ENCODE data around the gene BBS9.

The BBS9 gene

GRCh38 chr7:33559324-33559710 lies 430.0 kb downstream of the BBS9 start:
- no peak for DNase-seq

DNA sequence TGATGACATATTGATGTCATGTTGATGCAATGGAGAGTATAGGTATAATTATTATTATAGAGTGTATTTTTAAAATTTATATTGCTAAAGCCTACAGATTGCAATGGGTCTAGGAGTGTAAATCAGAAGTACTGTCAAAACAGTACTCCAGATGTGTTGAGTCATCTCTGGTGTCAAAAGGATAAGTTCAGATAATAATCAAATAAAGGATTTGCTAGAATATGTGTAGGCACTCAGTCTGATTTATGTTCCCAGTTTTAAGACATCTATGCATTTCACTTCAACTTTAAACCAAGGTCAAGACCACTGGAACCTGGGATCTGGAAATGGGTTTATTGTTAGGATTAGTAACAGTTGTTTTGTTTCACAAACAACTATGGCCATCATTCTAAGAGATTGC lies 433.6 kb downstream of the BBS9 start:
- no peak for DNase-seq

DNA sequence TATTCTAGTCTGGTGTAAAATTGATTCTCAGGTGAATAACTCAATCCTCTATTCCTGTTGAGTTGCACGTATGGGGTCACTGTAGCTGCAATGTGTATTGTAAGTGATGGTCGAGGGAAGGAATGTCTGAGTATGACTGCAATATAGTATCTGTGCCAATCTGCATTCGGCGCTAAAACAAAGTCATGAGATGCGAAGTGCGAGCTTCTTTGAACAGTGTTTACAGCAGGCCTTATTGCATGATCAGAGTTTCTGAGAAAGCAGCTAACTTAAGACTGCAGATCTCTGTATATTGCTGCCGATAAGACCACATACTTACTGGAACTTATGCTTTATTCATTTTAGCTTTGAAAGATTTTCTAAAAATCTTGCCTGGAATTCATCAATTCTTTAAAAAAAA lies 434.3 kb downstream of the BBS9 start:
- DNase-seq, result no peak

GRCh38 chr7:33578166-33578565 lies 448.8 kb downstream of the BBS9 start:
- DNase-seq, result no peak

DNA sequence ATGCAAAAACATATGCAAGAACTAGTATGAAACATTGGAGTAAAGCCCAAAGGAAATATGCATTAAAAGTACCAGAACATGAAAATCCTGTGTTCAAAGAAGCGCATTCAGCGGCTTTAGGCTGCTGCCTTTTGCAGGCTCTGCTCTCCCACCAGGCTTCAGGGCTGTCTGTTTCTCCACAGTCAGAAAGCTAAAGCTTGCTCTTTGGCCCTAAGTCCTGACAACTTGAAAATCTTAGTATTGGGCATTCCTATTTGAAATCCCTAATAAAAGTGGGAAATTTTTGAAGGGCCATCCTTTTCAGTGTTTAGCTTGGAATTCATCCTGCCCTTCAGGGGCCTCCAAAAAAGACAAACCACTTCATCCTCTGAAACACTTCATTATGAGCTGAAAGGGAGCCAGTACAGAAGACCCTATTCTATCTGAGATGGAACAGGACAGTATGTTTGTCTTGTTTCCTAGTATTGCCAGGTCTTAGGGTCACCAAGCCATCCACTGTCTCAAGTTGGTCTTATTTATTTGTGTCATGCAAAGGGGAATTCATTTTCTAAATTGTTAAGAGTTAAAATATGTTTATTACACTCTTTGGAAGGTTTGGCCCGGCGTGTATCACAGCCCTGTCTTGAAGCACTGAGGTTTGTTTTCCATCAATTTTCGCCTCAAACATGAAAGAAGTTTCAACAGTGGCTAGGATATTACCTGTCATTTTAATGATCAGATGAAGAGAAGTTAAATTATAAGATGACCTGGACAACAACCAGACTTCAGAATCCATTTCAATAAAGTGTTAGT lies 449.7 kb downstream of the BBS9 start:
- DNase-seq, result no peak

GRCh38 chr7:33579673-33579960 lies 450.3 kb downstream of the BBS9 start:
- no peak for DNase-seq

DNA sequence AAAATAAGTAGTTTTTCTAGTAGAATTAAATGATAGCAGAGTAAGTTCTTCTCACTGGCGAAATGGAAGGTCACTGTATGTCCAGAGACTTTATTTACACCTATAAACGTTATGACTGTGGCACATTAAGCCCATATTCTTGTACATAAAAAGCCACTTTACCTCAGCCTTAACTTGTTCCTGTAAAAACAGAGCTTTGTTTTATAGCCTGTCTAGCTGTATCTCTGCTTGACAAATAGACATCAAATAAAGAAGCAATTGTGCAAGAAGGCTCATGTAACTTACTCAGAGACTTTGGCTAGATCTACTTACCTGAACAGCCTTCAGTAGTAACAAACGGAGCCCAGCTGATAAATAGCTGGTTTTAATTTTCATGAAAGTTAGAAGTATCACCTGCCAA lies 451.9 kb downstream of the BBS9 start:
- no peak for DNase-seq

DNA sequence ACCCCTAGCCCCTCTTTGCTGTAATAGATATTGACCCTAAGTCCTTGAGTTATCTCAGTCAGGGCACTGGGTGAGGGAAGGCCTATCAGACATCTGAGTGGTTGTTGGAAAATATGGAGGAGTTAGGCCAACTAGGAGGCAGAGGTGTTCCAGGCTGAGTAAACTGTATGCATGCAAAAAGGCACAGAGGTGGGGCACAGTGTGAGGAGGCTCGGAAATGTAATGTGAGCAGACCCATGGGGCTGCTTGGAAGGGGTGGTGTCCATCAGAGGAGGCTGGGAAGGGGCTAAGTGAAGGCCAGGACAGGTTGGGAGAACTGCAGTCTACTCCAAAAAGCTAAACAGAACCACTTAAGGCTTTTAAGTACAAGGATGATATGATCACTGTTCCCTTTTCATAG lies 452.7 kb downstream of the BBS9 start:
- no peak for DNase-seq

GRCh38 chr7:33582533-33582932 lies 453.2 kb downstream of the BBS9 start:
- DNase-seq, result no peak

GRCh38 chr7:33589911-33590310 lies 460.5 kb downstream of the BBS9 start:
- no peak for DNase-seq

GRCh38 chr7:33590916-33591315 lies 461.6 kb downstream of the BBS9 start:
- DNase-seq, result no peak

DNA sequence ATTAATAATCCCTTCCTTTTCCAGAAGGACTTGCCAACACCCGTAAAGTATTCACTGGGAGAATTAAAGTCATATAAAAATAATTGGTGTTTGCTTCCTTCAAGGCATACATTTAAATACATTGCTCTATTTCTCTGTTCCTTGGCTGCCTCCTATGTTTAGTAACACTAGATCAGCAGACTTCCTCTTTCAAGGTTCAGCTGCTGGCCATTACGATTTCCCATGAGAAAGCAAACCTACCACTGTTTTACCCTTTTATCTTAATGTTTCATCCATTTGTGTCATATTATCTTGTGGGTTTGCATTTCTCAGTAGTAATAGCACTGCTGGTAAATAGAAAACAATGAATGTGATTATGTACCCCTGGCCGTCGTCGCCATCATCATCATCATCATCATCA lies 462.1 kb downstream of the BBS9 start:
- DNase-seq, result no peak

- no peak for DNase-seq
Measured at GRCh38 chr7:33592718-33593117, 463.4 kb downstream of the BBS9 start.

GRCh38 chr7:33593611-33594010 lies 464.2 kb downstream of the BBS9 start:
- DNase-seq, result no peak

- no peak for DNase-seq
Measured at GRCh38 chr7:33596686-33597085, 467.3 kb downstream of the BBS9 start.

GRCh38 chr7:33597181-33597580 lies 467.8 kb downstream of the BBS9 start:
- DNase-seq, result no peak

DNA sequence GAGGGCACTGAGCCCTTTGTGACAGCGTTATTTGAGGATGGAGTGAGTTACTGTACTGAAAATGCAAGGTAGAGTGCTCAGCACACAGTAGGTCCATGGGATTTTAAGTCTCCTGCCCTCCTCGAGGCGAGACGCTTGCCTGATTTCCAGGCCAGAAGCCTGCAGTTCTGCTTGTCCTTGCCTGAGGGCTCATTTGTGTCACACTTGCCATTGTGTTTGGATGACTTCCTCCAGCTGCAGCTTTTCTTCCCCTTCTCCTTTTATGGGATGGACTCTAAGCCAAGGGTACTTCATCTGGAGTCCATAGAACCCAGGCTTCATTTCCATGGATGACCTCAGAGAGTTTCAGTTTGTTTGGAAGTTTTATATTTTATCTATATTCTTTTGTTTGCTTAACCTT lies 471.7 kb downstream of the BBS9 start:
- DNase-seq, result no peak

GRCh38 chr7:33601884-33602283 lies 472.5 kb downstream of the BBS9 start:
- DNase-seq, result no peak

- DNase-seq, result no peak
Measured at GRCh38 chr7:33604056-33604455, 474.7 kb downstream of the BBS9 start.

DNA sequence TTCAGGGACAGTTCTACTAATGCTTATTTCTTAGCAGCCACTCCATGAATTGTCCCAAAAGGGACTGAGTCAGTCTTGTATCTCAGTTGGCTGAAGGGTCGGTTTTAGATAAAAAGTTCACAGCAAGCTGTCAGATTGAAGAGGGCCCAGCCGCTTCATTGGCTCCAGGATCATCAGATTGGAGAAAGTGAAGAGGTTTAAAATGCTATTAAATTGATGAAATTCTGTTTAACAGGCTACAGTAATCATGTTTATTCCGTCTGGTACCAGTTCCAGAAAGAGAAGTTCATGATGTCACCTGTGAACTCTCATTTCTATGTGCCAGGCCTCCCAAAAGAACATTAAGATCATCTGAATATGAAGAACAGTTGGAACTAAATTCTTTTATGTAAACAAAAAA lies 481.6 kb downstream of the BBS9 start:
- no peak for DNase-seq

GRCh38 chr7:33612442-33612841 lies 483.1 kb downstream of the BBS9 start:
- no peak for DNase-seq

DNA sequence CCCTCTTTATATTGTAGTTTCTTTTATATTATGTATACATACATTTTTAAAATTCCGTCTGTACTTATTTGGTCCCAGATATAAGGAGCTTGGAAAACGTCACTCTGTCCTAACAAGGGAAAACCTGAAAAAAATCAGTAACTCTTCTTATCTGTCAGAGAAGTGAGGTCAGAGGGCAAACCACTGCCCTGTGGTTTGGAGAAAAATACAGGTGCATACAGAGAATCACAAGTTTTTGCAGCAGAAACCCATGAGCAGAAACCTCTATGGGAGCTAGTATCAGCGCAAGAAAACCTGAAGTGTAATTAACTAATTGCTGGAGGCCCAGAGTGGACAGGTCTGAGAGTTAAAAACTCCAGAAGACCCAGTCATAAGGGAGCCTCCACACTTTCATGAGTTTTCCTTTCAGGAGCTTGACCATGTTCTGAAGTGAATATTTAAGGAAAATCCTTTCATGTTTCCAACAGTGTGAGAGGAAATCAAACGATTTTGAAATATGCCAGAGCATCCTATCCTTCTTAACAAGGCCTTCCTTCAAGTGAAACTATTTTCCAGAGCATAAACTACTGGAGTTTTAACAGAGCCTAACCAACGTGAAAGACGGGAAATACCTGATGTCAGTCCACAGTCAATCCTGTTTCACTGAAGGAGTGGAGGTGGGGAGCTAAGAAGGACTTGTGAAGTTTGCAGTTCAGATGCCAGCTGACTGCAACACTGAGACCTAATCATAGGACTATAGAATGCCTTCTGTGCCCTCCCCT lies 485.2 kb downstream of the BBS9 start:
- no peak for DNase-seq

DNA sequence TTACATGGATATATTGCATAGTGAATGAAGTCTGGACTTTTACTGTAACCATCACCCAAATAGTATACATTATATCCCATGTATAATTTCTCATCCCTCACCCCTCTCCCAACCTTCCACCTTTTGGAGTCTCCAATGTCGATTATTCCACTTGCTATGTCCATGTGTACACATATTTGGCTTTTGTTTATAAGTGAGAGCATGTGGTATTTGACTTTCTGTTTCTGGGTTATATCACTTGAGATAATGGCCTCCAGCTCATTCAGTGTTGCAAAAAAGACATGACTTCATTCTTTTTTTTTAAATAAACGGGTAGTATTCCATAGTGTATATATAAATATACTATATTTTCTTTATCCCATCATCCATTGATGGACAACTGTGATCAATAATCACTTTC lies 487.4 kb downstream of the BBS9 start:
- no peak for DNase-seq

GRCh38 chr7:33619264-33619663 lies 489.9 kb downstream of the BBS9 start:
- DNase-seq, result no peak

DNA sequence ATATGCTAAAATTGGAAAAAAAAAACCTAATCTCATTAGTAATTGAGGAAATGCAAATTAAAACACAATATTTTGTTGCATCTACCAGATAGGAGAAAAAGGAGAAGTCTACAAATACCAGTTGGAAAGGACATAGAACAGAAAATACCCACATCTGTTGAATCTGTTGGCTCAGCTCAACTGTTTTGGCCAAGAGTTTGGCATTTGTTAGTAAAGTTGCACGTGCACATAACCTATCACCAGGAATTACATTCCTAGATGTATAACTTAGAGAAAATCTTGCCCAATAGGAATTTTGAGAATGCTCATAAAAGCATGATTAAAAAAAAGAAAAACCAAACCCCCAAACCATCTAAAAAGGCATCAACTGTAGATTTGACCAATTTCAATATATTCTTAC lies 493.9 kb downstream of the BBS9 start:
- no peak for DNase-seq

Data from activated naive CD4-positive, alpha-beta T cell treated with anti-CD3 and anti-CD28 coated beads, Interleukin-2, amount 50 U/mL, for 16 hours (primary cell).